Astrocyte (in vitro differentiated cells and primary cell): ENCODE results near the gene SLC6A4. TPM values are rescaled to one million over a fixed set of nuclear protein-coding genes. Genes with fewer than 3 reads are reported as not detected.

Source experiments
- DNase-seq: peaks from one replicate; pipeline ENCODE4 v3.0.0-alpha.2; 2010; ENCODE audit warnings: low read depth
- FAIRE-seq: peaks from 2 replicates; lab custom pipeline; 2011; peaks lifted over from hg19 to GRCh38; lab: Jason Lieb, UNC
- H2AFZ ChIP-seq: 2 replicates; pipeline ENCODE4 v1.6.0; 2012; ENCODE audit warnings: low read depth, low read length, inconsistent platforms
- H3K27ac ChIP-seq: 2 replicates; pipeline ENCODE4 v1.5.1; 2011; ENCODE audit warnings: low read depth, low read length, inconsistent platforms
- H3K27me3 ChIP-seq: 2 replicates; pipeline ENCODE4 v1.6.0; 2011; ENCODE audit warnings: low read length, inconsistent platforms; ENCODE audit not compliant: insufficient read depth
- H3K36me3 ChIP-seq: 2 replicates; pipeline ENCODE4 v1.5.1; 2011; ENCODE audit warnings: low read length, inconsistent platforms; ENCODE audit not compliant: insufficient read depth
- H3K4me1 ChIP-seq: 2 replicates; pipeline ENCODE4 v1.5.1; 2011; ENCODE audit warnings: low read length, inconsistent platforms; ENCODE audit not compliant: insufficient read depth
- H3K4me2 ChIP-seq: 2 replicates; pipeline ENCODE4 v1.6.0; 2012; ENCODE audit warnings: low read length, inconsistent platforms
- H3K4me3 ChIP-seq: 2 replicates; pipeline ENCODE4 v1.5.1; 2011; ENCODE audit warnings: low read depth, mild to moderate bottlenecking, low read length, inconsistent platforms; ENCODE audit not compliant: insufficient read depth
- H3K79me2 ChIP-seq: 2 replicates; pipeline ENCODE4 v1.6.0; 2012; ENCODE audit warnings: mild to moderate bottlenecking, low read length, inconsistent platforms; ENCODE audit not compliant: insufficient read depth
- H3K9ac ChIP-seq: 2 replicates; pipeline ENCODE4 v1.6.0; 2012; ENCODE audit warnings: mild to moderate bottlenecking, low read length, inconsistent platforms
- H3K9me3 ChIP-seq: 2 replicates; pipeline ENCODE4 v1.5.1; 2012; ENCODE audit warnings: low read depth, mild to moderate bottlenecking, low read length, inconsistent platforms; ENCODE audit not compliant: insufficient read depth
- H4K20me1 ChIP-seq: 2 replicates; pipeline ENCODE4 v1.6.0; 2012; ENCODE audit warnings: low read length, inconsistent platforms; ENCODE audit not compliant: insufficient read depth
- H3K27ac Mint-ChIP-seq: one replicate; pipeline ENCODE4 v1.8.0; 2021; ENCODE audit warnings: mild to moderate bottlenecking, mixed read lengths; ENCODE audit not compliant: unreplicated experiment
- H3K27me3 Mint-ChIP-seq: one replicate; pipeline ENCODE4 v1.8.0; 2021; ENCODE audit warnings: low read depth, mixed read lengths; ENCODE audit not compliant: unreplicated experiment
- H3K36me3 Mint-ChIP-seq: one replicate; pipeline ENCODE4 v1.8.0; 2021; ENCODE audit warnings: low read depth, mixed read lengths; ENCODE audit not compliant: unreplicated experiment
- H3K4me1 Mint-ChIP-seq: one replicate; pipeline ENCODE4 v1.8.0; 2021; ENCODE audit warnings: low read depth, mixed read lengths; ENCODE audit not compliant: unreplicated experiment
- H3K4me3 Mint-ChIP-seq: one replicate; pipeline ENCODE4 v1.8.0; 2021; ENCODE audit warnings: mild to moderate bottlenecking, moderate library complexity, mixed read lengths; ENCODE audit not compliant: unreplicated experiment
- H3K9me3 Mint-ChIP-seq: one replicate; pipeline ENCODE4 v1.8.0; 2021; ENCODE audit warnings: mild to moderate bottlenecking, mixed read lengths; ENCODE audit not compliant: unreplicated experiment
- EZH2 ChIP-seq: IDR thresholded peaks from 2 replicates; pipeline ENCODE4 v1.6.1; 2012; ENCODE audit warnings: mild to moderate bottlenecking, low read length, inconsistent platforms; ENCODE audit not compliant: insufficient read depth
- total RNA-seq: library from RNA; stranded (reverse); gene quantifications from 2 replicates; pipeline ENCODE4 v1.2.1, GENCODE V29; 2021
- TF ChIP-seq, protein P1 (sequence below): IDR thresholded peaks from 2 replicates; pipeline ENCODE4 v1.5.1; 2011; ENCODE audit warnings: low read depth, mild to moderate bottlenecking, inconsistent platforms, low read length, moderate library complexity; ENCODE audit not compliant: insufficient read depth

SLC6A4 gene
- total RNA-seq, 1 donor from 2014 or later, result not detected

DNA sequence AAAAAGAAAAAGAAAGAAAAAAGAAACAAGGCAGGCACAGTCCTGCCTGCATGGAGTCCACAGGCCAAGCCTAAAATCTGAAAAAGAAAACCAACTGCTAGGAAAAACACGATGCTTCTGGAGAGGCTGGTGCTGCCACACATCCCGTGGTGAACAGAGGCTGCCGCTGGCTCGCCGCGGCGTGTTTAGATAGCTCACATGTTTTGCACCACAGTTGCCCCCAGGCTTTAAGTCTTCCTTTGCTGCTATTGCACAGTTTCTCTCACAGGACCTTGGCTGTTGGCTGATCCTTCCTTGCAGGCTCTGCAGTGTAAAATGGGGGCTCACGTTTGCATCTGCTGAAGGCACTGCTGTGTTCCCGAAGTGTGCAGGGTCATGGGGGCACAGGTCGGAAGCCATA is 8.6 kb downstream of the SLC6A4 start:
- Histone ChIP-seq H3K4me2 (no peak overlapping the region), H3K27ac (no peak overlapping the region), H3K9ac (no peak overlapping the region), H3K79me2 (no peaks in the 10 kb centered on the region), H3K27me3 (peaks cover 43% of the 10 kb centered on the region), H3K4me3 (no peak overlapping the region), H4K20me1 (no peaks in the 10 kb centered on the region), H3K4me1 (no peaks in the 10 kb centered on the region), H2AFZ (no peak overlapping the region), H3K36me3 (no peaks in the 10 kb centered on the region), H3K9me3 (peaks cover 2% of the 10 kb centered on the region)
- H3K27ac Mint-ChIP-seq, result no peak overlapping the region
- TF ChIP-seq, protein P1, sequence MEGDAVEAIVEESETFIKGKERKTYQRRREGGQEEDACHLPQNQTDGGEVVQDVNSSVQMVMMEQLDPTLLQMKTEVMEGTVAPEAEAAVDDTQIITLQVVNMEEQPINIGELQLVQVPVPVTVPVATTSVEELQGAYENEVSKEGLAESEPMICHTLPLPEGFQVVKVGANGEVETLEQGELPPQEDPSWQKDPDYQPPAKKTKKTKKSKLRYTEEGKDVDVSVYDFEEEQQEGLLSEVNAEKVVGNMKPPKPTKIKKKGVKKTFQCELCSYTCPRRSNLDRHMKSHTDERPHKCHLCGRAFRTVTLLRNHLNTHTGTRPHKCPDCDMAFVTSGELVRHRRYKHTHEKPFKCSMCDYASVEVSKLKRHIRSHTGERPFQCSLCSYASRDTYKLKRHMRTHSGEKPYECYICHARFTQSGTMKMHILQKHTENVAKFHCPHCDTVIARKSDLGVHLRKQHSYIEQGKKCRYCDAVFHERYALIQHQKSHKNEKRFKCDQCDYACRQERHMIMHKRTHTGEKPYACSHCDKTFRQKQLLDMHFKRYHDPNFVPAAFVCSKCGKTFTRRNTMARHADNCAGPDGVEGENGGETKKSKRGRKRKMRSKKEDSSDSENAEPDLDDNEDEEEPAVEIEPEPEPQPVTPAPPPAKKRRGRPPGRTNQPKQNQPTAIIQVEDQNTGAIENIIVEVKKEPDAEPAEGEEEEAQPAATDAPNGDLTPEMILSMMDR, result no peak
- TF ChIP-seq EZH2, result no peak
- H3K4me3 Mint-ChIP-seq, result no peak overlapping the region
- H3K27me3 Mint-ChIP-seq, result peaks cover 61% of the 10 kb centered on the region
- peaks cover 4% of the 10 kb centered on the region for H3K36me3 Mint-ChIP-seq
- peaks cover 9% of the 10 kb centered on the region for H3K4me1 Mint-ChIP-seq
- DNase-seq (no peak), FAIRE-seq (no peak)
- peaks cover 5% of the 10 kb centered on the region for H3K9me3 Mint-ChIP-seq

DNA sequence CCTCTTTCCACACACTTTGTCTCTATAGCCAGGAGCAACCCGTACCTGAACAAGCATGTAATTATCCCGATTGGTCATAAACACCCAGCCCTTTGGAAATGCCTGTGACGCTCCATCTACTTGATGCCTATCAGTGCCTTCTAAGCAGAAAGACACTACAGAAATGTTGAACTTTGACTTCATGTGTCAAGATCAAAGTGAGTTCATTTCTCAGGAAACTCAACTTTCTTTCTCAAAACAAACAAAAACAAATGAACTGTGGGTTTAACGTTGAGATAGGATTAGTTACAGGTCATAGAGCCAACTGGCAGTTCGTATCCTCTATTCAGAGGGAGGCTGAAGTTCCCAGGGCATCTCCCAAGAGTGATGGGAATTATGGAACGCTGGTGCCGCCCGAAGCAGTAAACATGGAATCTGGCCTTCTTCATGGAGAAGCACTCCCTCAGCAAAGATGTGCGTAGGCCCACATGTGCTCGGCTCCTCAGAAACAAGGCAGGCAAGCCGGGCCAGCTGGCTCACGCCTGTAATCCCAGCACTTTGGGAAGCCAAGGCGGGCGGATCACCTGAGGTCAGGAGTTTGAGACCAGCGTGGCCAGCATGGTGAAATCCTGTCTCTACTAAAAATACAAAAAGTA is 9.5 kb downstream of the SLC6A4 start:
- no peak overlapping the region for H3K4me2 ChIP-seq
- peaks cover 9% of the 10 kb centered on the region for H3K4me1 Mint-ChIP-seq
- H3K9me3 Mint-ChIP-seq, result peaks cover 5% of the 10 kb centered on the region
- H3K27me3 ChIP-seq, result peaks cover 42% of the 10 kb centered on the region
- H3K4me1 ChIP-seq, result no peaks in the 10 kb centered on the region
- peaks cover 60% of the 10 kb centered on the region for H3K27me3 Mint-ChIP-seq
- H3K27ac Mint-ChIP-seq, result no peak overlapping the region
- no peaks in the 10 kb centered on the region for H4K20me1 ChIP-seq
- no peak overlapping the region for H3K27ac ChIP-seq
- no peak for TF ChIP-seq EZH2
- TF ChIP-seq, protein P1, result no peak
- no peak overlapping the region for H3K4me3 Mint-ChIP-seq
- FAIRE-seq, result no peak
- no peaks in the 10 kb centered on the region for H3K36me3 ChIP-seq
- H3K79me2 ChIP-seq, result no peaks in the 10 kb centered on the region
- peaks cover 4% of the 10 kb centered on the region for H3K36me3 Mint-ChIP-seq
- peaks cover 2% of the 10 kb centered on the region for H3K9me3 ChIP-seq
- no peak overlapping the region for H3K9ac ChIP-seq
- H3K4me3 ChIP-seq, result no peak overlapping the region
- no peak for DNase-seq
- no peak overlapping the region for H2AFZ ChIP-seq

DNA sequence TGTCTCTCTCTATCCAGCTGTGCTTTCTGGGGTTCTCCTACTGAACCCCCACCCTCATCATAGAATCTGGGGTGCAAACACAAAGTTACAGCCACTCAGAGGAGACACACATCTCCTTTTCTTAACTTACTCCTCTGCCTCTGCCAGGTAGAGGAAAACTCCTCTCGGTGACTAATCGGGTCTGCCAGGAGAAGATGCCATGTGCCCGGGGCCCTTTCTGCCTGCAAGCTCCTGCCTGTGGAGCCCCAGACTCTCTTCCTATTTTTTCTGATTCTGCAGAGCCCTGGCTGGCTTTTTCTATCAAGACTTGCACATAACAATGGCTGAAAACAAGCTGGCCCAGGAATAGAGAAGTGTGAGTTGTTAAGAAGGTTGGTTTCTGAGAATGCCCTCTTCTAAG is 10.4 kb downstream of the SLC6A4 start:
- no peaks in the 10 kb centered on the region for H3K36me3 Mint-ChIP-seq
- Histone ChIP-seq H3K79me2 (no peaks in the 10 kb centered on the region), H3K9me3 (peaks cover 2% of the 10 kb centered on the region), H2AFZ (no peak overlapping the region), H3K27ac (no peak overlapping the region), H3K9ac (no peak overlapping the region), H3K27me3 (peaks cover 37% of the 10 kb centered on the region), H3K4me2 (no peak overlapping the region), H3K36me3 (no peaks in the 10 kb centered on the region), H3K4me3 (no peak overlapping the region), H3K4me1 (no peaks in the 10 kb centered on the region), H4K20me1 (no peaks in the 10 kb centered on the region)
- TF ChIP-seq EZH2, result no peak
- TF ChIP-seq, protein P1, result no peak
- no peak for DNase-seq
- H3K27ac Mint-ChIP-seq, result no peak overlapping the region
- FAIRE-seq, result no peak
- H3K27me3 Mint-ChIP-seq, result peaks cover 60% of the 10 kb centered on the region
- H3K4me1 Mint-ChIP-seq, result peaks cover 5% of the 10 kb centered on the region
- no peak overlapping the region for H3K4me3 Mint-ChIP-seq
- peaks cover 5% of the 10 kb centered on the region for H3K9me3 Mint-ChIP-seq
